Keratinocyte (primary cell): ENCODE results near the gene ZSCAN25.

Source experiments
- EZH2 ChIP-seq: IDR thresholded peaks from one replicate; pipeline ENCODE4 v1.6.1; 2012; ENCODE audit warnings: inconsistent platforms, mild to moderate bottlenecking, low read length, moderate library complexity
- TF ChIP-seq, protein P1 (sequence below), 3 experiments: IDR thresholded peaks in 1 of 3; conservative IDR thresholded peaks in 1 of 3; optimal IDR thresholded peaks in 1 of 3; 2 replicates in 2 of 3; 3 replicates in 1 of 3; pipeline versions ENCODE3 to v1.5.1; 2011; ENCODE audit warnings: low read length in 3 of 3, mild to moderate bottlenecking in 3 of 3, moderate library complexity in 2 of 3, control low read depth in 1 of 3, inconsistent platforms in 1 of 3; ENCODE audit not compliant: insufficient read depth in 2 of 3; ENCODE audit errors: extremely low read depth in 1 of 3

DNA sequence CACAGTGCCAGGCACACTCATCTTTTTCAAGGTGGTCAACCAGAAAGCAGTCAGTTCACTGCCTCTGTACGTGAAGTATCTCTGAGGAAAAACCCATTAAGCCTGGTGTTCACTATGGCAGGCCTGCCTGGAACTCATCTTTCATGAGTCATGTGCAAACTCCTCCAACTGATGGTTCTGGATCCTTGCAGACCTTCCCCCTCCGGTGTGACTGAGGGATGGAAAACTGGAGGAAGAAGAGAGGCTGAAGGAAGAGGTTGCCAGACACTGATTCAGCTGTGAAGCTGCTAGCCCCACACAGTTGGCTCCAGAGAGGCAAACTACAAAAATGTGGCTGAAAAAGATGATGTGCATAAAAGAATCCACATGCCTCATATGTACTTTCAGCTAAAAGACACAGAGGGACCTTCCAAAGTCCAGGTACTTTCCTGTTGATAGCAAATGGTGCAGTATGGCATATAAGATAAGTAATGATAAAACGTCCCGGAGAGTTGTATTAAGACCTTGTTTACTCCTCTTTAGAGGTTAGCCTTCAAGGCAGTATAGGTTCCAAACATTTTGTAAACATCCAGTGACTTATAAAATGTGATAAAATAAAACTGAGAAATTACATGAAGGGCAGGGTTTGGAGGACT lies 60.4 kb downstream of the ZSCAN25 start:
- TF ChIP-seq, protein P1, sequence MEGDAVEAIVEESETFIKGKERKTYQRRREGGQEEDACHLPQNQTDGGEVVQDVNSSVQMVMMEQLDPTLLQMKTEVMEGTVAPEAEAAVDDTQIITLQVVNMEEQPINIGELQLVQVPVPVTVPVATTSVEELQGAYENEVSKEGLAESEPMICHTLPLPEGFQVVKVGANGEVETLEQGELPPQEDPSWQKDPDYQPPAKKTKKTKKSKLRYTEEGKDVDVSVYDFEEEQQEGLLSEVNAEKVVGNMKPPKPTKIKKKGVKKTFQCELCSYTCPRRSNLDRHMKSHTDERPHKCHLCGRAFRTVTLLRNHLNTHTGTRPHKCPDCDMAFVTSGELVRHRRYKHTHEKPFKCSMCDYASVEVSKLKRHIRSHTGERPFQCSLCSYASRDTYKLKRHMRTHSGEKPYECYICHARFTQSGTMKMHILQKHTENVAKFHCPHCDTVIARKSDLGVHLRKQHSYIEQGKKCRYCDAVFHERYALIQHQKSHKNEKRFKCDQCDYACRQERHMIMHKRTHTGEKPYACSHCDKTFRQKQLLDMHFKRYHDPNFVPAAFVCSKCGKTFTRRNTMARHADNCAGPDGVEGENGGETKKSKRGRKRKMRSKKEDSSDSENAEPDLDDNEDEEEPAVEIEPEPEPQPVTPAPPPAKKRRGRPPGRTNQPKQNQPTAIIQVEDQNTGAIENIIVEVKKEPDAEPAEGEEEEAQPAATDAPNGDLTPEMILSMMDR (optimal IDR thresholded peaks at IDR 0.05 in 1 of 3, IDR thresholded peaks at IDR 0.05 in 1 of 3, conservative IDR thresholded peaks at IDR 0.05 in 1 of 3; ENCODE audit: extremely low read depth in 1 of 3, insufficient read depth in 2 of 3, low read length in 3 of 3): no peak
- no peak for TF ChIP-seq EZH2
